ENCODE results near the gene SCYL3. TPM values are rescaled to one million over a fixed set of nuclear protein-coding genes. Genes with fewer than 3 reads are reported as not detected.

The SCYL3 gene
- polyA plus RNA-seq, 4 donors = 4.4 to 15.3 (median 5.7) TPM

DNA sequence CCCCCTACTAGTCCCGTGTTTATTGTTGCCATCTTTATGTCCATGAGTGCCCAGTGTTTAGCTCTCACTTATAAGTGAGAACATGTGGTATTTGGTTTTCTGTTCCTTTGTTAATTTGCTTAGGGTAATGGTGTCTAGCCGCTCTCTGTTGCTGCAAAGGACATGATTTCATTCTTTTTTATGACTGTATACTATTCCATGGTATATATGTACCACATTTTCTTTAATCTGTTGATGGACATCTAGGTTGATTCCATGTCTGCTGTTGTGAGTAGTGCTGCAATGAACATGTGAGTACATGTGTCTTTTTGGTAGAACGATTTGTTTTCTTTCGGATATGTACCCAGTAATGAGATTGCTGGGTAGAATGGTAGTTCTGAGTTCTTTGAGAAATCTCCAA, 54.8 kb downstream of the SCYL3 start:
- peaks cover 0 to 6% (median 2%) of the 10 kb centered on the region in 3 donors for H3K36me3 ChIP-seq (ENCODE audit: control insufficient read depth in 3 of 3, insufficient read depth in 2 of 3, low read depth in 1 of 3, low read length in 3 of 3)
- no peak for FAIRE-seq
- no peak overlapping the region for H3K27ac ChIP-seq (ENCODE audit: low read depth in 1 of 3, low read length in 2 of 3)
- no peak overlapping the region for H3K4me3 ChIP-seq (ENCODE audit: low read depth in 1 of 3, low read length in 3 of 3)
- 77 to 98% (median 95%) methylated on average over 4 of the region's 4 CpGs for WGBS, 3 donors
- H3K4me1 ChIP-seq (ENCODE audit: control insufficient read depth in 3 of 3, insufficient read depth in 2 of 3, low read depth in 1 of 3, low read length in 2 of 3) = no peaks in the 10 kb centered on the region
- no peak for DNase-seq
- peaks cover 0 to 5% of the 10 kb centered on the region in 2 donors for H3K9me3 ChIP-seq (ENCODE audit: control insufficient read depth in 2 of 2, insufficient read depth in 1 of 2, low read depth in 1 of 2, low read length in 1 of 2)
- no peaks in the 10 kb centered on the region for H3K27me3 ChIP-seq (ENCODE audit: control insufficient read depth in 3 of 3, insufficient read depth in 3 of 3, low read length in 3 of 3)

GRCh38 chr1:169836198-169836597, 57.5 kb downstream of the SCYL3 start:
- Histone ChIP-seq H3K9me3 (ENCODE audit: control insufficient read depth in 2 of 2, insufficient read depth in 1 of 2, low read depth in 1 of 2, low read length in 1 of 2) (peaks cover 0 to 5% of the 10 kb centered on the region in 2 donors), H3K4me1 (ENCODE audit: control insufficient read depth in 3 of 3, insufficient read depth in 2 of 3, low read depth in 1 of 3, low read length in 2 of 3) (no peaks in the 10 kb centered on the region), H3K27ac (ENCODE audit: low read depth in 1 of 3, low read length in 2 of 3) (no peak overlapping the region), H3K36me3 (ENCODE audit: control insufficient read depth in 3 of 3, insufficient read depth in 2 of 3, low read depth in 1 of 3, low read length in 3 of 3) (peaks cover 0 to 10% (median 5%) of the 10 kb centered on the region in 3 donors), H3K27me3 (ENCODE audit: control insufficient read depth in 3 of 3, insufficient read depth in 3 of 3, low read length in 3 of 3) (no peaks in the 10 kb centered on the region), H3K4me3 (ENCODE audit: low read depth in 1 of 3, low read length in 3 of 3) (no peak overlapping the region)
- no peak for FAIRE-seq
- 96 to 100% (median 98%) methylated on average over 1 of the region's 1 CpG for WGBS, 3 donors
- no peak for DNase-seq

DNA sequence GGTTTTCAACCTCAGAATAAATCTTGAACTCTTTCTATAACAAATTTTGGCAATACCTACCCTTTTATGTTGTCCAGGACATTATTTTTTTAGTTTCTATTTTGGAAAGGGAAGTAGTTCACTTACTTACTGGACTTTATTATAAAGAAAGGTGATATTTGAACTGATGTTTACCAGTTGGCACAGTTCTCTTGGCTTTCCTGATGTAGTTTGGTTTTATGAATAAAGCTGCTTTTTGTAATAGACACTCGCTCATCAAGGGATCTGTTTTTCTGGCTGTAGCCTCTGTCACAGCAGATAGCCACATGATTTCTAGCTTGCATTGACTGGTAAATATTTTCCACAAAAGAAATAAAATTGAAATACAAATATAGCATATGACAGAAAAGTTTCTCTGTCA, 58.0 kb downstream of the SCYL3 start:
- WGBS, 3 donors = 93 to 100% (median 94%) methylated on average over 1 of the region's 1 CpG
- H3K4me1 ChIP-seq (ENCODE audit: control insufficient read depth in 3 of 3, insufficient read depth in 2 of 3, low read depth in 1 of 3, low read length in 2 of 3) = no peaks in the 10 kb centered on the region
- H3K27me3 ChIP-seq (ENCODE audit: control insufficient read depth in 3 of 3, insufficient read depth in 3 of 3, low read length in 3 of 3) = no peaks in the 10 kb centered on the region
- FAIRE-seq (no peak), DNase-seq (no peak)
- no peak overlapping the region for H3K27ac ChIP-seq (ENCODE audit: low read depth in 1 of 3, low read length in 2 of 3)
- peaks cover 0 to 1% of the 10 kb centered on the region in 2 donors for H3K9me3 ChIP-seq (ENCODE audit: control insufficient read depth in 2 of 2, insufficient read depth in 1 of 2, low read depth in 1 of 2, low read length in 1 of 2)
- H3K36me3 ChIP-seq (ENCODE audit: control insufficient read depth in 3 of 3, insufficient read depth in 2 of 3, low read depth in 1 of 3, low read length in 3 of 3) = peaks cover 0 to 10% (median 5%) of the 10 kb centered on the region in 3 donors
- no peak overlapping the region for H3K4me3 ChIP-seq (ENCODE audit: low read depth in 1 of 3, low read length in 3 of 3)

- FAIRE-seq = no peak
- no peak overlapping the region for H3K4me3 ChIP-seq (ENCODE audit: low read depth in 1 of 3, low read length in 3 of 3)
- H3K9me3 ChIP-seq (ENCODE audit: control insufficient read depth in 2 of 2, insufficient read depth in 1 of 2, low read depth in 1 of 2, low read length in 1 of 2) = no peaks in the 10 kb centered on the region
- H3K27me3 ChIP-seq (ENCODE audit: control insufficient read depth in 3 of 3, insufficient read depth in 3 of 3, low read length in 3 of 3) = no peaks in the 10 kb centered on the region
- WGBS, 3 donors = 90 to 98% (median 90%) methylated on average over 1 of the region's 1 CpG
- H3K27ac ChIP-seq (ENCODE audit: low read depth in 1 of 3, low read length in 2 of 3) = no peak overlapping the region
- H3K36me3 ChIP-seq (ENCODE audit: control insufficient read depth in 3 of 3, insufficient read depth in 2 of 3, low read depth in 1 of 3, low read length in 3 of 3) = peaks cover 2 to 10% (median 5%) of the 10 kb centered on the region in 3 donors
- DNase-seq = no peak
- no peaks in the 10 kb centered on the region for H3K4me1 ChIP-seq (ENCODE audit: control insufficient read depth in 3 of 3, insufficient read depth in 2 of 3, low read depth in 1 of 3, low read length in 2 of 3)
Measured at GRCh38 chr1:169834869-169835268, 58.8 kb downstream of the SCYL3 start.

DNA sequence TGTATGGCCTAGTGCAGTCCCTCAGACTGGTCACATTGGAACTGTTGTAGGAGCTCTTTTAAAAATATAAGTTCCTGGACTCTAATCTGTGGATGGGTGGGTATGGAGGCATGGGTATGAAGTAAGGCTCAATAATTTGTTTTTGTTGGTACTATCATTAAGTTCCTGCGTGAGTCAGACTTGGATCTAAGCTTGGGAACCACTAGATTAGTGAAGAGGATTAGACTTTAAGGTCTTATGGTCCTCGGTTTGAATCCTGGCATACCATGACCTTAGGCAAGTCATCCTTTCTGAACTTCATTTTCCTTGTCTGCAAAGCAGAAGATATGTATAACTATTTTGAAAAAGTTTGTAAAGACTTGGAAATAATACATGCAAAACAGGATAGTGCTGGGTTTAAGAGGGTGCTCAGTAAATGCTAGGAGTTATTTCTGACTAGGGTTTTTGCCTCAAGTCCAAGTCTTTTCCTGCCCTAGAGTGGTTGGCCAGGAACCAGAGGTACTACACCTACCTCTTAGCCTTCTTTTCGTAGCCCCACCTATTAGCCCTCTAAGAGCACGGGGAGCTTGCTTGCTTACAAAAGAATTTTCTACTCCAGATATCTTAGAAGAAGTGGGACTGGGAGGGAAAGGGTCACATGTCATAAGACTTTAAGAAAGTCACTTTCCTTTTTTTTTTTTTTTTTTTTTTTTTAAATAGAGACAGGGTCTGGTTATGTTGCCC, 60.4 kb downstream of the SCYL3 start:
- DNase-seq = no peak
- FAIRE-seq = no peak
- Histone ChIP-seq H3K4me1 (ENCODE audit: control insufficient read depth in 3 of 3, insufficient read depth in 2 of 3, low read depth in 1 of 3, low read length in 2 of 3) (no peaks in the 10 kb centered on the region), H3K4me3 (ENCODE audit: low read depth in 1 of 3, low read length in 3 of 3) (no peak overlapping the region), H3K36me3 (ENCODE audit: control insufficient read depth in 3 of 3, insufficient read depth in 2 of 3, low read depth in 1 of 3, low read length in 3 of 3) (peaks cover 2 to 13% (median 5%) of the 10 kb centered on the region in 3 donors), H3K9me3 (ENCODE audit: control insufficient read depth in 2 of 2, insufficient read depth in 1 of 2, low read depth in 1 of 2, low read length in 1 of 2) (no peaks in the 10 kb centered on the region), H3K27me3 (ENCODE audit: control insufficient read depth in 3 of 3, insufficient read depth in 3 of 3, low read length in 3 of 3) (no peaks in the 10 kb centered on the region), H3K27ac (ENCODE audit: low read depth in 1 of 3, low read length in 2 of 3) (no peak overlapping the region)
- WGBS, 3 donors = 70 to 87% (median 86%) methylated on average over 4 of the region's 4 CpGs

- FAIRE-seq (no peak), DNase-seq (no peak)
- H3K4me1 ChIP-seq (ENCODE audit: control insufficient read depth in 3 of 3, insufficient read depth in 2 of 3, low read depth in 1 of 3, low read length in 2 of 3) = no peaks in the 10 kb centered on the region
- peaks cover 2 to 14% (median 5%) of the 10 kb centered on the region in 3 donors for H3K36me3 ChIP-seq (ENCODE audit: control insufficient read depth in 3 of 3, insufficient read depth in 2 of 3, low read depth in 1 of 3, low read length in 3 of 3)
- no peaks in the 10 kb centered on the region for H3K27me3 ChIP-seq (ENCODE audit: control insufficient read depth in 3 of 3, insufficient read depth in 3 of 3, low read length in 3 of 3)
- no peaks in the 10 kb centered on the region for H3K9me3 ChIP-seq (ENCODE audit: control insufficient read depth in 2 of 2, insufficient read depth in 1 of 2, low read depth in 1 of 2, low read length in 1 of 2)
- WGBS, 3 donors = 94 to 97% (median 97%) methylated on average over 1 of the region's 1 CpG
- H3K4me3 ChIP-seq (ENCODE audit: low read depth in 1 of 3, low read length in 3 of 3) = no peak overlapping the region
- no peak overlapping the region for H3K27ac ChIP-seq (ENCODE audit: low read depth in 1 of 3, low read length in 2 of 3)
Measured at GRCh38 chr1:169829671-169830070, 64.0 kb downstream of the SCYL3 start.

DNA sequence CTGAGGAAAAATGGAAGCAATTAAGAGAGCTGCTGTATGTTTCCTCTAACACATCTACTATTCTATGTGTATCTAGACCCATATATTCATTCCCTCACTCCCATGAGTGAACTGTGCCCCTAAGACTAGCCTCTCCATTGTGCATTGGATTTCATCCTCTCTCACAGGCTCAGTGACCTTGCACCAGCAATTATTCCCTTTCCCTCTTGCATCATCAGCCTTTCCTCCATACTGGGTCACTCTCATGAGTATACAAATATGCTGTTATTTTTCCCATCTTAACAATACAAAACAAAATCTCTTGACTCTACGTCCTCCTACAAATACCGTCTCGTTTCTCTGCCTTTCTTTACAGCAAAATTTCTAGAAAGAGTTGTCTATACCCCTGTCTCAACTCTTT, 69.5 kb downstream of the SCYL3 start:
- peaks cover 0 to 12% (median 0%) of the 10 kb centered on the region in 3 donors for H3K36me3 ChIP-seq (ENCODE audit: control insufficient read depth in 3 of 3, insufficient read depth in 2 of 3, low read depth in 1 of 3, low read length in 3 of 3)
- H3K4me1 ChIP-seq (ENCODE audit: control insufficient read depth in 3 of 3, insufficient read depth in 2 of 3, low read depth in 1 of 3, low read length in 2 of 3) = no peaks in the 10 kb centered on the region
- FAIRE-seq (no peak), DNase-seq (no peak)
- H3K9me3 ChIP-seq (ENCODE audit: control insufficient read depth in 2 of 2, insufficient read depth in 1 of 2, low read depth in 1 of 2, low read length in 1 of 2) = no peaks in the 10 kb centered on the region
- WGBS, 3 donors = 96 to 100% (median 96%) methylated on average over 3 of the region's 3 CpGs
- no peaks in the 10 kb centered on the region for H3K27me3 ChIP-seq (ENCODE audit: control insufficient read depth in 3 of 3, insufficient read depth in 3 of 3, low read length in 3 of 3)
- no peak overlapping the region for H3K27ac ChIP-seq (ENCODE audit: low read depth in 1 of 3, low read length in 2 of 3)
- no peak overlapping the region for H3K4me3 ChIP-seq (ENCODE audit: low read depth in 1 of 3, low read length in 3 of 3)

- no peak for FAIRE-seq
- 96 to 98% (median 98%) methylated on average over 7 of the region's 7 CpGs for WGBS, 3 donors
- H3K9me3 ChIP-seq (ENCODE audit: control insufficient read depth in 2 of 2, insufficient read depth in 1 of 2, low read depth in 1 of 2, low read length in 1 of 2) = no peaks in the 10 kb centered on the region
- H3K4me3 ChIP-seq (ENCODE audit: low read depth in 1 of 3, low read length in 3 of 3) = no peak overlapping the region
- no peak for DNase-seq
- no peak overlapping the region for H3K27ac ChIP-seq (ENCODE audit: low read depth in 1 of 3, low read length in 2 of 3)
- H3K36me3 ChIP-seq (ENCODE audit: control insufficient read depth in 3 of 3, insufficient read depth in 2 of 3, low read depth in 1 of 3, low read length in 3 of 3) = peaks cover 0 to 5% (median 0%) of the 10 kb centered on the region in 3 donors
- no peaks in the 10 kb centered on the region for H3K4me1 ChIP-seq (ENCODE audit: control insufficient read depth in 3 of 3, insufficient read depth in 2 of 3, low read depth in 1 of 3, low read length in 2 of 3)
- H3K27me3 ChIP-seq (ENCODE audit: control insufficient read depth in 3 of 3, insufficient read depth in 3 of 3, low read length in 3 of 3) = no peaks in the 10 kb centered on the region
Measured at GRCh38 chr1:169821500-169821899, 72.2 kb downstream of the SCYL3 start.

DNA sequence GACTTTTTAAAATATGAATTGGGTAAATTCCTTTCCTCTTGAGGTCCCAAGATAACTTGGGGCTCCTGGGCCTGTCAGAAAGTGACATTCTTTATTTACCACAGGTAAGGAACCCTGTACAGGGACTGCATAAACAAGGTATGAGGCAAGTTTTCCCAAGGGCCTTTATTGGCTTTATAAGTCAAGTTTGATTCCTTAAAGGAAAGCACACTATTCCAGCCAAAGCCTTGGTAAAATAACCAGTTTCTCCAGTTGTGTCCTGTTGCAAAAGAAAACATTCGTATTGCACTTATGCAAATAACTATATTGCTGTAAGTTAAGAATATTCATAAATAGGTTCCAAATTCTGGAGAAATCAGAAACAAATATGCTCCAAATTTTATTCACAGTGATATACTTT, 77.1 kb downstream of the SCYL3 start:
- Histone ChIP-seq H3K4me1 (ENCODE audit: control insufficient read depth in 3 of 3, insufficient read depth in 2 of 3, low read depth in 1 of 3, low read length in 2 of 3) (no peaks in the 10 kb centered on the region), H3K4me3 (ENCODE audit: low read depth in 1 of 3, low read length in 3 of 3) (no peak overlapping the region), H3K27ac (ENCODE audit: low read depth in 1 of 3, low read length in 2 of 3) (no peak overlapping the region), H3K36me3 (ENCODE audit: control insufficient read depth in 3 of 3, insufficient read depth in 2 of 3, low read depth in 1 of 3, low read length in 3 of 3) (no peaks in the 10 kb centered on the region), H3K9me3 (ENCODE audit: control insufficient read depth in 2 of 2, insufficient read depth in 1 of 2, low read depth in 1 of 2, low read length in 1 of 2) (no peaks in the 10 kb centered on the region), H3K27me3 (ENCODE audit: control insufficient read depth in 3 of 3, insufficient read depth in 3 of 3, low read length in 3 of 3) (no peaks in the 10 kb centered on the region)
- no peak for FAIRE-seq
- 92 to 97% (median 94%) methylated on average over 1 of the region's 1 CpG for WGBS, 3 donors
- no peak for DNase-seq
